SK-N-SH (cell line): ENCODE measurements around the gene ZFPL1. TPM values are rescaled to one million over a fixed set of nuclear protein-coding genes. Genes with fewer than 3 reads are reported as not detected.

ENCODE experiments used
- CTCF ChIA-PET: fragments of 300-600, 350-600 bp; formaldehyde crosslinking; extraction: SDS; loops from one replicate; lab custom pipeline; 2021; lab: Yijun Ruan, JAX
- POLR2A ChIA-PET: fragments of 350-600 bp; sonication (Branson Sonifier 250); formaldehyde crosslinking; extraction: SDS; loops from one replicate; lab custom pipeline; 2020; ENCODE audit warnings: antibody characterized with exemption, inconsistent platforms; lab: Yijun Ruan, JAX
- DNase-seq: peaks from one replicate; pipeline ENCODE4 v3.0.0; 2012
- H2AFZ ChIP-seq: fragments of 200-600 bp; sonication (generic); 2 replicates; pipeline ENCODE4 v1.8.1; 2016; ENCODE audit warnings: antibody characterized with exemption, mild to moderate bottlenecking, low read depth
- H3F3A ChIP-seq: fragments of 200-600 bp; sonication (generic); replicated peaks from 2 replicates; pipeline ENCODE3; 2016; ENCODE audit warnings: antibody characterized with exemption, mild to moderate bottlenecking; ENCODE audit not compliant: insufficient read depth
- H3K27ac ChIP-seq, 2 experiments: fragments of 200-500 bp in 1 of 2; fragments of 200-600 bp in 1 of 2; sonication (Bioruptor generic) in 1 of 2; sonication (generic), shearing (Covaris generic) in 1 of 2; 2 replicates each; pipeline versions ENCODE4 v1.5.1 to v1.6.1; 2014 to 2016; ENCODE audit warnings: low read depth in 2 of 2, inconsistent platforms in 1 of 2, low read length in 1 of 2, mild to moderate bottlenecking in 1 of 2, mixed read lengths in 1 of 2
- H3K27me3 ChIP-seq: fragments of 200-600 bp; sonication (generic), shearing (Covaris generic); 2 replicates; pipeline ENCODE4 v1.6.1; 2016; ENCODE audit warnings: mixed run types; ENCODE audit not compliant: insufficient read depth
- H3K36me3 ChIP-seq, 2 experiments: fragments of 200-500 bp in 1 of 2; fragments of 200-600 bp in 1 of 2; sonication (Bioruptor generic) in 1 of 2; sonication (generic) in 1 of 2; replicated peaks in 1 of 2; 2 replicates each; pipeline versions ENCODE3 to v1.5.1; 2014 to 2016; ENCODE audit warnings: low read length in 1 of 2, mild to moderate bottlenecking in 1 of 2; ENCODE audit not compliant: insufficient read depth in 2 of 2, control insufficient read depth in 1 of 2
- H3K4me1 ChIP-seq, 2 experiments: fragments of 200-500 bp in 1 of 2; fragments of 200-600 bp in 1 of 2; sonication (Bioruptor generic) in 1 of 2; sonication (generic), shearing (Covaris generic) in 1 of 2; 2 replicates each; pipeline versions ENCODE4 v1.5.1 to v1.6.1; 2014 to 2016; ENCODE audit warnings: low read depth in 1 of 2, low read length in 1 of 2, mixed run types in 1 of 2; ENCODE audit not compliant: insufficient read depth in 2 of 2, control insufficient read depth in 1 of 2
- H3K4me2 ChIP-seq: fragments of 200-600 bp; sonication (generic), shearing (Covaris generic); 2 replicates; pipeline ENCODE4 v1.6.1; 2017; ENCODE audit warnings: mixed run types
- H3K4me3 ChIP-seq, 2 experiments: fragments of 200-500 bp in 1 of 2; fragments of 200-600 bp in 1 of 2; sonication (Bioruptor generic) in 1 of 2; sonication (generic), shearing (Covaris generic) in 1 of 2; 2 replicates each; pipeline versions ENCODE4 v1.5.1 to v1.8.1; 2014 to 2016; ENCODE audit warnings: low read depth in 2 of 2, inconsistent platforms in 1 of 2, low read length in 1 of 2, mild to moderate bottlenecking in 1 of 2, mixed read lengths in 1 of 2, moderate library complexity in 1 of 2
- H3K79me2 ChIP-seq: fragments of 200-600 bp; sonication (generic); 2 replicates; pipeline ENCODE4 v1.8.1; 2017; ENCODE audit warnings: mild to moderate bottlenecking; ENCODE audit not compliant: insufficient read depth
- H3K9ac ChIP-seq: fragments of 200-600 bp; sonication (generic); 2 replicates; pipeline ENCODE4 v1.6.1; 2017; ENCODE audit warnings: mixed run types
- H3K9me2 ChIP-seq: fragments of 200-600 bp; sonication (generic); 2 replicates; pipeline ENCODE4 v1.6.1; 2017; ENCODE audit warnings: mixed run types
- H3K9me3 ChIP-seq: fragments of 200-600 bp; sonication (generic); 2 replicates; pipeline ENCODE4 v1.6.1; 2017; ENCODE audit warnings: mixed run types, mild to moderate bottlenecking, moderate library complexity
- H4K20me1 ChIP-seq: fragments of 200-600 bp; sonication (generic); 2 replicates; pipeline ENCODE4 v1.6.1; 2017; ENCODE audit warnings: mild to moderate bottlenecking, mixed run types; ENCODE audit not compliant: insufficient read depth
- CTCF ChIP-seq: fragments of 200-600 bp; sonication (generic); IDR thresholded peaks from 2 replicates; pipeline ENCODE4 v1.6.1; 2017; ENCODE audit warnings: antibody characterized with exemption, mild to moderate bottlenecking, moderate library complexity
- EP300 ChIP-seq, 2 experiments: IDR thresholded peaks; 2 replicates each; pipeline versions ENCODE4 v1.4.0 to v1.6.1; 2012; ENCODE audit warnings: borderline replicate concordance in 1 of 2, low read depth in 1 of 2, low read length in 1 of 2
- EZH2phosphoT487 ChIP-seq: fragments of 200-600 bp; sonication (generic); IDR thresholded peaks from 2 replicates; pipeline ENCODE4 v1.6.1; 2017; ENCODE audit warnings: low read depth, mixed run types, mild to moderate bottlenecking, antibody characterized with exemption, moderate library complexity, borderline replicate concordance
- GABPA ChIP-seq: IDR thresholded peaks from 2 replicates; pipeline ENCODE4 v1.4.0; 2012; ENCODE audit warnings: low read depth, mild to moderate bottlenecking
- IRF3 ChIP-seq: fragments of 150-350 bp; IDR thresholded peaks from 2 replicates; pipeline ENCODE4 v1.6.1; 2016; ENCODE audit warnings: mild to moderate bottlenecking, low read depth, low read length
- MAX ChIP-seq: IDR thresholded peaks from 2 replicates; pipeline ENCODE4 v1.4.0; 2012; ENCODE audit warnings: low read depth
- MEF2A ChIP-seq: IDR thresholded peaks from 2 replicates; pipeline ENCODE4 v1.4.0; 2012; ENCODE audit warnings: low read depth, borderline replicate concordance
- PBX3 ChIP-seq: IDR thresholded peaks from 2 replicates; pipeline ENCODE4; 2012
- RCOR1 ChIP-seq: fragments of 150-350 bp; IDR thresholded peaks from 2 replicates; pipeline ENCODE4 v1.6.1; 2017; ENCODE audit warnings: antibody characterized with exemption, low read length
- REST ChIP-seq: IDR thresholded peaks from 2 replicates; pipeline ENCODE4 v1.6.1; 2012; ENCODE audit warnings: mild to moderate bottlenecking, low read depth, low read length, moderate library complexity
- RXRA ChIP-seq: IDR thresholded peaks from 2 replicates; pipeline ENCODE4 v1.4.0; 2012; ENCODE audit warnings: low read depth, mild to moderate bottlenecking, borderline replicate concordance
- SIN3A ChIP-seq: IDR thresholded peaks from 2 replicates; pipeline ENCODE4 v1.6.1; 2012; ENCODE audit warnings: low read depth, mild to moderate bottlenecking, low read length, moderate library complexity, borderline replicate concordance
- TAF1 ChIP-seq: IDR thresholded peaks from 2 replicates; pipeline ENCODE4 v1.6.1; 2012; ENCODE audit warnings: low read depth, mild to moderate bottlenecking, low read length, moderate library complexity, borderline replicate concordance
- TEAD4 ChIP-seq: IDR thresholded peaks from 2 replicates; pipeline ENCODE4 v1.4.0; 2012; ENCODE audit warnings: mild to moderate bottlenecking, borderline replicate concordance; ENCODE audit not compliant: insufficient read depth
- USF1 ChIP-seq: IDR thresholded peaks from 2 replicates; pipeline ENCODE4 v1.4.0; 2012; ENCODE audit warnings: low read depth, borderline replicate concordance
- YY1 ChIP-seq: IDR thresholded peaks from 2 replicates; pipeline ENCODE4 v1.4.0; 2012; ENCODE audit warnings: low read depth, mild to moderate bottlenecking
- WGBS: methylation state at CpG from one replicate; pipeline ENCODE4 v1.1.6; 2017; ENCODE audit warnings: low lambda C conversion rate; 5-methylcytosine and 5-hydroxymethylcytosine counted together
- polyA plus RNA-seq, 3 experiments: library from polyadenylated mRNA; depleted of rRNA; stranded (reverse); fragments of >200 nt; gene quantifications; 2 replicates each; pipeline ENCODE4 v1.2.3, GENCODE V29; 2012

The ZFPL1 gene
- polyA plus RNA-seq, 1 of the 3 experiments (the other 2 are of a cell fraction): 75.9 TPM

GRCh38 chr11:65047581-65048422 is 36.2 kb upstream of the ZFPL1 start (continued):
- TF ChIP-seq CTCF: no peak

- no peaks in the 10 kb centered on the region for H3K9me3 ChIP-seq
- H2AFZ ChIP-seq: no peak overlapping the region
- TF ChIP-seq EP300 (IDR thresholded peaks at IDR 0.05; ENCODE audit: borderline replicate concordance in 1 of 2, low read depth in 1 of 2, low read length in 1 of 2) (no peak), MEF2A (no peak), EZH2phosphoT487 (no peak), RXRA (no peak), USF1 (no peak), TEAD4 (no peak), REST (no peak), TAF1 (no peak), GABPA (no peak), PBX3 (no peak), YY1 (no peak), SIN3A (no peak), IRF3 (no peak), MAX (no peak), RCOR1 (no peak)
- H3F3A ChIP-seq: peaks cover 3% of the 10 kb centered on the region
- no peaks in the 10 kb centered on the region for H3K9me2 ChIP-seq
- H3K27ac ChIP-seq: no peak overlapping the region
- no peaks in the 10 kb centered on the region for H3K79me2 ChIP-seq
- ChIA-PET POLR2A (no interaction called here), CTCF (interaction anchor here (1.6 kb wide), 1 partner anchor 37 kb away, joined by 4 read pairs; the partner anchor contains the start of gene ARL2)
- H3K27me3 ChIP-seq: no peaks in the 10 kb centered on the region
- no peak overlapping the region for H3K4me3 ChIP-seq
- no peaks in the 10 kb centered on the region for H3K36me3 ChIP-seq
- no peaks in the 10 kb centered on the region for H4K20me1 ChIP-seq
- no peak overlapping the region for H3K9ac ChIP-seq
- 86% methylated on average over 9 of the region's 9 CpGs for WGBS
- H3K4me1 ChIP-seq: no peaks in the 10 kb centered on the region
- no peak for DNase-seq
- no peak overlapping the region for H3K4me2 ChIP-seq
Measured at GRCh38 chr11:65051398-65051858, 32.6 kb upstream of the ZFPL1 start.
